ENCODE results near the gene STRN.

GRCh38 chr2:36988008-36988407 lies 21.7 kb upstream of the STRN start:
- TF ChIP-seq CTCF (IDR thresholded peaks at IDR 0.05) (no peak), POLR2A (IDR thresholded peaks at IDR 0.05) (no peak)
